Breast epithelium (tissue), 3 donors: Measurements from ENCODE around the gene TRIM37.

ENCODE experiments used
- CTCF ChIP-seq, 3 donors: fragments of 450-650 bp; IDR thresholded peaks; one replicate each; pipeline ENCODE4 v1.5.1; 2016 to 2017; ENCODE audit warnings: antibody characterized with exemption in 3 of 3, mild to moderate bottlenecking in 3 of 3, moderate library complexity in 3 of 3
- POLR2A ChIP-seq: fragments of 450-650 bp; IDR thresholded peaks from one replicate; pipeline ENCODE4 v1.6.1; 2016; ENCODE audit warnings: antibody characterized with exemption, mild to moderate bottlenecking, moderate library complexity
- POLR2AphosphoS5 ChIP-seq, 3 donors: sonication (generic); formaldehyde crosslinking; IDR thresholded peaks; one replicate each; pipeline ENCODE4 v1.6.1; 2017; ENCODE audit warnings: antibody characterized with exemption in 3 of 3

GRCh38 chr17:59000022-59000421 lies 106.7 kb downstream of the TRIM37 start:
- TF ChIP-seq CTCF (IDR thresholded peaks at IDR 0.05) (no peak), POLR2A (no peak), POLR2AphosphoS5 (IDR thresholded peaks at IDR 0.05) (no peak)
